Naive B cell (primary cell): Measurements from ENCODE around the gene HMX1. TPM values are rescaled to one million over a fixed set of nuclear protein-coding genes. Genes with fewer than 3 reads are reported as not detected.

Source experiments
- ATAC-seq, 2 donors: fragments of 150-1000 bp; cut with Tn5 transposase; 2 replicates each; pipeline ENCODE4 v1.10.0; 2021; ENCODE audit warnings: low read depth in 2 of 2, mild to moderate bottlenecking in 2 of 2, moderate library complexity in 2 of 2
- DNase-seq: peaks from one replicate; pipeline ENCODE4 v3.0.0; 2022
- H3K27ac Mint-ChIP-seq, 6 donors: one replicate each; pipeline ENCODE4 v1.8.0; 2020 to 2022; ENCODE audit warnings: mild to moderate bottlenecking in 6 of 6, mixed read lengths in 6 of 6, moderate library complexity in 5 of 6, inconsistent platforms in 2 of 6
- H3K27me3 Mint-ChIP-seq, 3 donors: one replicate each; pipeline ENCODE4 v1.8.0; 2021 to 2022; ENCODE audit warnings: mixed read lengths in 3 of 3, mild to moderate bottlenecking in 1 of 3
- H3K36me3 Mint-ChIP-seq, 2 donors: one replicate each; pipeline ENCODE4 v1.8.0; 2020 to 2022; ENCODE audit warnings: mixed read lengths in 2 of 2, inconsistent platforms in 1 of 2, mild to moderate bottlenecking in 1 of 2
- H3K4me1 Mint-ChIP-seq, 3 donors: one replicate each; pipeline ENCODE4 v1.8.0; 2020 to 2022; ENCODE audit warnings: mixed read lengths in 3 of 3, inconsistent platforms in 1 of 3, mild to moderate bottlenecking in 1 of 3, moderate library complexity in 1 of 3
- H3K4me3 Mint-ChIP-seq, 8 donors: one replicate each; pipeline ENCODE4 v1.8.0; 2020 to 2022; ENCODE audit warnings: mild to moderate bottlenecking in 8 of 8, mixed read lengths in 8 of 8, moderate library complexity in 8 of 8, inconsistent platforms in 2 of 8
- H3K9me3 Mint-ChIP-seq, 7 donors: one replicate each; pipeline ENCODE4 v1.8.0; 2020 to 2022; ENCODE audit warnings: mixed read lengths in 7 of 7, mild to moderate bottlenecking in 5 of 7, inconsistent platforms in 2 of 7, moderate library complexity in 1 of 7
- polyA plus RNA-seq, 6 donors: library from polyadenylated mRNA; unstranded; fragments of 300-500 nt; fragmentation: Illumina TruSeq; gene quantifications; one replicate each; pipeline ENCODE4 v1.2.3, GENCODE V29; 2021; ENCODE audit warnings: low read depth in 6 of 6

Gene HMX1
- polyA plus RNA-seq, 6 donors from 2014 or later: not detected

DNA sequence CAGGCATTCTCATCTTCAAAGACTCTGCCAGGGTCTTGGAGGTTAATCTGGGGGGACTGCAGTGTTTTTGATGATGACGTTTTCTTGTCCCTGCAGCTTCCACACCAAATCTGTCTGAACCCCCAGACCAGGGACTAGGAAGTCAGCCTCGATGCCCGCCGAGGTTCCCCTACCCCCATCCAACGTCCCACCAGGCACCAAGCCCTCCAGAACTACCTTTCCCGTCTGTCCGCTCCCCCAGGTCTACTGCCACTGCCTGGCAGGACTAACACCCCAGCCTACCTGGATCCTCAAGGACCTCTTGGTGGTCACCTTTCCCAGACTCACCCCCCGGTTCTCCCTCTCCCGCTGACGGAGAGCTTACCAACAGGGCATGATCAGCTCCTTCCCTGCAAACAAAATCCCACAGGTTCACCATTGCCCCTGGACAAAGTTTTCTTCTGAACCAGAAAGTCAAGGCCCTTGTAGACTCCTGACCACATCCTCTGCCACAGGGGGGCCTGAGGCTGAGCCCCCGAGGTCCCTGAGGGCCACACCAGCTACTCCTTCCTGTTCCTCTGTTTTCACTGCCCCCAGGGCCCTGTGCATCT is 40.9 kb downstream of the HMX1 start:
- DNase-seq: no peak
- Mint-ChIP-seq H3K27me3 (peaks cover 0 to 6% (median 0%) of the 10 kb centered on the region in 3 donors), H3K4me3 (no peak overlapping the region), H3K4me1 (no peaks in the 10 kb centered on the region), H3K9me3 (peaks cover 2 to 21% (median 5%) of the 10 kb centered on the region in 7 donors), H3K27ac (no peak overlapping the region), H3K36me3 (no peaks in the 10 kb centered on the region)
- ATAC-seq: no peak

DNA sequence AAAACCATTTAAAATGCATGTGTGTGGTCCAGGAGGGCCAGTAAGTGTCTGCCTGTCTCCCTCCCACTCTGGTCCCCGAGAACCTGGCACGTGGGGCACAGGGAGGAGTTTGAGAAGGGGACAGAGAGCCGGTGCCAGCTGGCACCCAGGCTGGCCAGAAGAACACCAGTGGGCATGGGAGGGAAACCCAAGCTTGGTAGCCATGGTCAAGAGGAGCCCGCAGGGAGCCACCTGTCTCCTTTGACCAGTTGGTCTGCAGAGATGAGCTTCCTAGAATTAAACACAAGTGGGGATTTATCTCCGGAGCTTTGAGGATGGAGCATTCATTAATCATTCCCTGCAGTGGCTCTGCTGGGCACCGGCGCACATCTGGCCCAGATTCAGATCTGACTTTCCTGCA is 41.6 kb downstream of the HMX1 start:
- no peak for ATAC-seq
- no peak overlapping the region for H3K4me3 Mint-ChIP-seq
- no peak for DNase-seq
- peaks cover 0 to 1% (median 0%) of the 10 kb centered on the region in 3 donors for H3K27me3 Mint-ChIP-seq
- H3K4me1 Mint-ChIP-seq: no peaks in the 10 kb centered on the region
- H3K27ac Mint-ChIP-seq: no peak overlapping the region
- no peaks in the 10 kb centered on the region for H3K36me3 Mint-ChIP-seq
- peaks cover 2 to 21% (median 5%) of the 10 kb centered on the region in 7 donors for H3K9me3 Mint-ChIP-seq

DNA sequence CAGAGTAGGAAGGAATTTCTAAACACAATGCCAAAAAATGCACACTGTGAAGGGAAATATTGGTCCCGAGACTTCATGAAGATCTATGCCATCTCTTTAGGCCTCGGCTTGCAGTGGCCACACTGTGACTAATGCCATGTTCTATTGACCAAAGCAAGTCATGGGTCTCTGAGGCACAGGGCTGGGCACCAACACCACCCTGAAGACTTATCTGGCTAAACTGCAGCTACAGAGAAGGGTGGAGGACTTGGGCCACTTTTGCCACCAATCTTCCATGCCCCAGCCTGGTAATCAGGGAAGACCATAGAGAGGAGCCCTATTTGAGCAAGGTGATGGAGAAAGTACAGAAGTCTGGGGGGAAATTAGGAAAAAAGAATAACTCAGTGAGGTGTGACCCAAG is 42.1 kb downstream of the HMX1 start:
- H3K27me3 Mint-ChIP-seq: no peaks in the 10 kb centered on the region
- no peak for ATAC-seq
- no peaks in the 10 kb centered on the region for H3K4me1 Mint-ChIP-seq
- H3K36me3 Mint-ChIP-seq: no peaks in the 10 kb centered on the region
- DNase-seq: no peak
- no peak overlapping the region for H3K27ac Mint-ChIP-seq
- no peak overlapping the region for H3K4me3 Mint-ChIP-seq
- peaks cover 2 to 21% (median 5%) of the 10 kb centered on the region in 7 donors for H3K9me3 Mint-ChIP-seq

DNA sequence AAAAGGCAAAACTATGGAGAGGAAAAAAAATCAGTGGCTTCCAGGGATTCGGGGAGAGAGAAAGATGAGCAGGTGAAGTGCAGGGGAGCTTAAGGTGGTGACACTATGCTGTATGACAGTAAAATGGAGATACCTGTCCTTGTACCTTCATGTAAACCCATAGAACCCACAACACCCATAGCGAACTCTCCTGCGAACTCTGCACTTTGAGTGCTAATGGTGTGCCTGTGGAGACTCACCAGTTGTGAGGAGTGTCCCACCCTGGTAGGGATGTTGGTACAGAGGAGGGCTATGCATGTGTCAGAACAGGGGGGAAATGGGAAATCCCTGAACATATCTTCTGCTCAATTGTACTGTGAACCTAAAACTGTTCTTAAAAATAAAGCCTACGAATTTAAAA is 42.8 kb downstream of the HMX1 start:
- ATAC-seq (no peak), DNase-seq (no peak)
- Mint-ChIP-seq H3K27ac (peak overlapping the region in 1 of 6 donors; percentile 9), H3K4me3 (no peak overlapping the region), H3K27me3 (no peaks in the 10 kb centered on the region), H3K9me3 (peaks cover 2 to 21% (median 5%) of the 10 kb centered on the region in 7 donors), H3K36me3 (no peaks in the 10 kb centered on the region), H3K4me1 (no peaks in the 10 kb centered on the region)

DNA sequence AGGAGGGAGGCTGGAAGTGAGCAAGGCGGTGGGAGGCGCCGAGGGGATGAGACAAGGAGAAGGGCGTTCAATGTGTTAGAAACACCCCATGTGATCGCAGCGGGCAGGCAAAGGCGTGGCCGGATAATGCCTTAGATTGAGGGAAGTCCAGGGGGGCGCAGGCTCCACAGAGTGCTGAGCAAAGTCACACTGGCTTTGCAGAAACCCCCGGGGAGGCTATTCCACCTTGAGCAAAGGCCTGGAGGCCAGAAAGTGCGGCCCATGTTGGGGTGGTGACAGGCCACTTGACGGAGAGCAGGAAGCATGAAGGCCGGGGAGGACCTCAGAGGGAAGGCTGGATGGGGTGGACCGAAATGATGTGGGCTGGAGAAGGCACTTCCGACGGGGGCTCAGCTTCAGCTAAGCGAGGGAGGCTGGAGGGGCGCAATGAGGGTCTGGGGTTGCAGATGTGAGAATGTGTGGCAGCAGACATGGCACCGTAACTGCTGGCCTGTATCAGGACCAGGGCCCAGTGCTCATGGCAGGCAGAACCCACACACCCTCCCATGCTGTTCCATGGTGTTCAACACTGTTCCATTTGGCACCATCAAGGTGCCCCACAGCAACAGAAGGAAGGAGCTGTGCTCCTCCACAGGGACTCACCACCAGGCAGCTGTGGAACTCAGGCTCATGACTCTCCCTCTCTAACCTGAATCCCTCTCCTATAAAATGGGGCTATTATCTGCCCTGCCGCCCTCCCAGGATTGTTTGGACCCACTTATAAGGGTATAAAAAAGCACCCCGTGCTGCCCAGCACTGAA is 50.3 kb downstream of the HMX1 start:
- DNase-seq: no peak
- Mint-ChIP-seq H3K9me3 (peaks cover 0 to 3% (median 0%) of the 10 kb centered on the region in 7 donors), H3K36me3 (no peaks in the 10 kb centered on the region)

DNA sequence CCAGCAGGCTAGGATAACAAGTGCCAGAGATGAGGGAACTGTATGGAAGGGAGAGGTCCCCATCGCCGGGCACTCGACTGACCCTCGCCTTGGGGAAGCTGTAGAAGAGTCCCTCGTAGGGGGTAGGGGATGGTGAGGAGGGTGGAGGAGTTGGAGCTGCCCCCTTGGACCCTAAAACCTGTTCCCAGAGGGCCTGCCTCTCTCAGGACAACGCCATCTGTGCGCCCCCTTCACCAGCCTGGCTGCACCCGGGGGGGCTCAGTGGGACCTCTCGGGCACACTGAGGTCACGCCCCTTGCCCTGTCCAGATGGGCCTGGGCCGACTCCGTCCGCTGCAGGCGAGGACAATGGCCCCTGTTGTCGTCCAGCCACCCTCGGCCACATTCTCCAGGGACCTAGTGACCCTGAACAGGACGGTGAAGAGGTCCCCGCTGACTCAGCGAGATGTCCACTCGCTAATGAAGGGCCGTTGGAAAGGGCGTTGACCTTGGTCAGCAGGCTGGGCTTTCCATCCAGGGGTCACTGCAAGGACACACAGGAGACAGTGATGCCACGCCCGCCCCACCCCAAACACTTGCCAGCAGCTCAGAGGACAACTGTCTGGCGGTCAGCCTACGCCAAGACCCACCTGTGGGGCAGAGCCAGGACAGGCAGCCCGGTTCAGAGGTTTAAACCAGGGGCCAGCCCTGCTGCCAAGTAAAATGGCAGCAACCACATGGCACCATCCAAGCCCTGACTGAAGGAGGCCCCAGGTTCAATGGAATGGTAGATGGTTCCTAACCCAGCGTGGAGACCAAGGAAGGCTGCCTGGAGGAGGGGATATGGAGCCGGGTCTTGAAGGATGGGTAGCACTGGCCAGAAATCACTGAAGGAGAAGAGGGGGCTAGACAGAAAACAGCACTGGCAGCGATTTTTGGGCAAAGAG is 51.2 kb downstream of the HMX1 start:
- DNase-seq (no peak), ATAC-seq (no peak)
- H3K27ac Mint-ChIP-seq: no peak overlapping the region

More for the DNA sequence above, 50.3 kb downstream of the HMX1 start:
- Mint-ChIP-seq H3K27ac (no peak overlapping the region), H3K4me1 (no peaks in the 10 kb centered on the region), H3K4me3 (peak overlapping the region in 1 of 8 donors; percentile 66), H3K27me3 (peaks cover 5 to 15% (median 10%) of the 10 kb centered on the region in 3 donors)
- no peak for ATAC-seq

DNA sequence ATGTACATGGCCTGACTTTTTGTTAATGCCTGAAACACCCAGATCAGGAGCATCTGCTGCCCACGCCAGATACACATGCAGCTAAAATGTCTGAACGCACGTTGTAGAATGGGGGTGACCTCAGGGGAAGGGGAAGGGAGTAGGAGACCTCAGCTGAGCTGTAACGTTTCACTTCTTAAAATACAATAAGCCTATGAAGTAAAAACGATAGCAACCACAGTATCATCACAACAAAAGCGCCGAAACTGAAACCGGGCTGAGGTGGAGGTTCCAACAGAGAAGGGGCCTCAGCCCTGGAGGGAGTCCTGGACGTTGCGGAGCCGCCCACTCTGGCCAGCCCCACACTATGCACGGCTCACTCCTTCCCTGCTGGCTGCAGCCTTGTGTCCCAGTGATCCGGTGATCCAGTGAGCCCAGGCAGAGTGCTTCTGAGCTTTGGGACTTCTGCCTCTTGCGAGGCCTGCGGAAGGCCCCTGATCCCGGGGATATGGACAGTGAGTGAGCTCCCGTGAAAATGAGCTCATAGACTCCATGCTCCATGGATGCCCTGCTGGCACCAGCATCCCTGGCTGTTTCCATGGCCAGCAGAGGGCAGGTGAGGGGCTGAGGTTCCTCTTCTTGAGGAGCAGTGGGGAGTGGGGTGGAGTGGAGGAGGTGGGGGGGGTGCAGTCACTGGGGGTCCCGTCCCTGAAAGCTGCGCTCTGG is 52.0 kb downstream of the HMX1 start:
- H3K4me1 Mint-ChIP-seq: no peaks in the 10 kb centered on the region
- H3K27ac Mint-ChIP-seq: no peak overlapping the region
- DNase-seq (no peak), ATAC-seq (no peak)
- no peak overlapping the region for H3K4me3 Mint-ChIP-seq
- peaks cover 0 to 3% (median 0%) of the 10 kb centered on the region in 7 donors for H3K9me3 Mint-ChIP-seq
- peaks cover 5 to 15% (median 10%) of the 10 kb centered on the region in 3 donors for H3K27me3 Mint-ChIP-seq
- H3K36me3 Mint-ChIP-seq: no peaks in the 10 kb centered on the region

More for the DNA sequence above, 51.2 kb downstream of the HMX1 start:
- peaks cover 0 to 3% (median 0%) of the 10 kb centered on the region in 7 donors for H3K9me3 Mint-ChIP-seq
- H3K27me3 Mint-ChIP-seq: peaks cover 5 to 15% (median 10%) of the 10 kb centered on the region in 3 donors
- H3K4me3 Mint-ChIP-seq: no peak overlapping the region
- no peaks in the 10 kb centered on the region for H3K4me1 Mint-ChIP-seq
- H3K36me3 Mint-ChIP-seq: no peaks in the 10 kb centered on the region

DNA sequence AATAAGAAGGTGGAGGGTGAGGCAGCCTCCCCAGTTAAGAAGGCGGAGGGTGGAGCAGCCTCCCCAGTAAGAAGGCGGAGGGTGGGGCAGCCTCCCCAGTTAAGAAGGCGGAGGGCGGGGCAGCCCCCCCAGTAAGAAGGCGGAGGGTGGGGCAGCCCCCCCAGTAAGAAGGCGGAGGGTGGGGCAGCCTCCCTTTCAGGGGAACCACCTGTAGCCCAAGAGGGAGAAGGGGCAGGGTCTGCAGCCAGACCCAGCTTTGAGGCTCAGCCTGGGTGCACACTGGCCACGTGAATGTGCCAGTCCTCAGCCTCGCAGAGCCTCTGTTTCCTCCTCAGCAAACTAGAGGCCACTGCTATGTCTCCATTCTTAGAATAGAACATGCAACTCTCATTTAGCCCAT is 52.6 kb downstream of the HMX1 start:
- Mint-ChIP-seq H3K27me3 (peaks cover 5 to 15% (median 10%) of the 10 kb centered on the region in 3 donors), H3K4me1 (no peaks in the 10 kb centered on the region), H3K36me3 (no peaks in the 10 kb centered on the region), H3K27ac (no peak overlapping the region), H3K9me3 (peaks cover 0 to 3% (median 0%) of the 10 kb centered on the region in 7 donors), H3K4me3 (no peak overlapping the region)
- DNase-seq (no peak), ATAC-seq (no peak)

DNA sequence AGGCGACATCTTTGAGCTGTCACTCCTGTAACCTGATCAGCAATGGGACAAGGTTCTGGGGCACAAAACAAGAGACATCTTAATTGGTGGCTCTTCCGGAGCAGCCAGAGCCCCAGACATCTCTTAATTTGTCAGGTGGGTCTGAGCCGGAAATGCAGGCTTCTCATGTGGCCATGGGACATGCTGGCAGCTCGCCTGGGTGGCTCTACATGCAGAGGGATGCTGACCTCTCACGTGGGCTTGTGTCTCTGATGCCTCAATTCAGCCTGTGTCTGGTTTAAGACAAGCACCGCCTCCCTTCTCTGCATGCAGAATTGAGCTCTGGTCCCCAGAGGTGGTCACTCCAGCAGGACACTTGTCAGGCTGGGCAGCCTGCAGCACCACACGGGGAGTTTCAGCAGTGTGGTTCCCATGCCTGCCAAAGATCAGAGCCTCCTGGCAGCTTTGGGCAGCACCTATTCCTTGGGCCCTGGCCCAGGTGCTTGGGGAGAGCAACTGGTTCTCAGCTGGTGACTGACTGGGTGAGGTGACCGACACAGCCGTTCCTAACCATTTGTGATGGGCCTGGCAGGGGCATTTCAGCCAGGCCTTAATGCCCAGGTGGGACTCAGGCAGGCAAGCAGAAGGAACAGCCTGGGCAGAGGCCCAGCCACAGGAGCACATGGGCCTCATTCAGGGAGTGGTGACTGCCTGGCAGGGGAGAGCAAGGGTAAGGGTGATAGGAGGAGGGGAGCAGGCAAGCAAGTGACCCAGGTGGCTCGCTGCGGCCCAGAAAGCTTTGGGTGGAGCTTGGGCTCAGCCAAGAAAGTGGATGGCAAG is 53.4 kb downstream of the HMX1 start:
- Mint-ChIP-seq H3K9me3 (peaks cover 0 to 3% (median 0%) of the 10 kb centered on the region in 7 donors), H3K4me3 (no peak overlapping the region), H3K27me3 (peaks cover 5 to 15% (median 10%) of the 10 kb centered on the region in 3 donors), H3K36me3 (no peaks in the 10 kb centered on the region), H3K4me1 (no peaks in the 10 kb centered on the region), H3K27ac (no peak overlapping the region)
- ATAC-seq: no peak
- no peak for DNase-seq

DNA sequence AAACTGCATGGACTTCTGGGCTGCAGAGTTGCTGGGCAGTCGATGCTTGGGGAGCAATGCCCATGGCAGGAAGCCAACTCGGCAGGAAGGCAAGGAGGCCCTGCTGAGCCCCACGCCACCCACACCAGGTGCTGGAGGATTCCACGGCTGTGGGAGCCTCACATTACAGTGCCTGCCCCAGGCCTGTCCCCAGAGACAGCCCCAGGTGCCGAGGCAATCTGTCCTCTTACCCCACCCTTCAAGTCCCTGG is 53.9 kb downstream of the HMX1 start:
- ATAC-seq (no peak), DNase-seq (no peak)
- H3K9me3 Mint-ChIP-seq: peaks cover 0 to 3% (median 0%) of the 10 kb centered on the region in 7 donors
- no peaks in the 10 kb centered on the region for H3K4me1 Mint-ChIP-seq
- H3K27ac Mint-ChIP-seq: no peak overlapping the region
- no peak overlapping the region for H3K4me3 Mint-ChIP-seq
- H3K27me3 Mint-ChIP-seq: peaks cover 4 to 15% (median 10%) of the 10 kb centered on the region in 3 donors
- no peaks in the 10 kb centered on the region for H3K36me3 Mint-ChIP-seq

DNA sequence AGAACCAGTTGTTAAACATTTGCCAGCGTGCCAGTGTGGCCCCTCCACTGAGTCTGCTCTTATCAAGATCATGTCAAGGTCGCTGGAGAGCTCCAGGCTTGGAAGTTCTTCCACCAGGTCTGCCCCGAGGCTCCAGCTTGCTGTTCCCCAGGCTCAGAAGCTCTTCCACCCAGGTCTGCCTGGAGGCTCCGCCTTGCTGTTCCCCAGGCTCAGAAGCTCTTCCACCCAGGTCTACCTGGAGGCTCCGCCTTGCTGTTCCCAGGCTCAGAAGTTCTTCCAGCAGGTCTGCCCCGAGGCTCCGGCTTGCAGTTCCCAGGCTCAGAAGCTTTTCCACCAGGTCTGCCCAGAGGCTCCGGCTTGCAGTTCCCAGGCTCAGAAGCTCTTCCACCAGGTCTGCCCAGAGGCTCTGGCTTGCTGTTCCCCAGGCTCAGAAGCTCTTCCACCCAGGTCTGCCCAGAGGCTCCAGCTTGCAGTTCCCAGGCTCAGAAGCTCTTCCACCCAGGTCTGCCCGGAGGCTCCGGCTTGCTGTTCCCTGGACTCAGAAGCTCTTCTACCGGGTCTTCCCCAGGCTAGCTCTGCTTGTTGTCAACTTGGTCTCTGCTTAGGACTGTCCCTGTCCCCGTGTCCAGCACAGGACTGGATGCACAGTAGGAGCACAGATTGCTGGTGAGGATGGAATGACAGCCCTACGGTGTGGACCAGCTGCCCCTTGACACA is 54.4 kb downstream of the HMX1 start:
- ATAC-seq (no peak), DNase-seq (no peak)
- Mint-ChIP-seq H3K9me3 (peaks cover 0 to 3% (median 0%) of the 10 kb centered on the region in 7 donors), H3K27me3 (peaks cover 0 to 15% (median 10%) of the 10 kb centered on the region in 3 donors), H3K36me3 (no peaks in the 10 kb centered on the region), H3K4me3 (no peak overlapping the region), H3K4me1 (no peaks in the 10 kb centered on the region), H3K27ac (no peak overlapping the region)
